ENCODE results near the gene PUSL1. TPM values are rescaled to one million over a fixed set of nuclear protein-coding genes. Genes with fewer than 3 reads are reported as not detected.

Gene PUSL1
- total RNA-seq, 2 experiments from 2014 or later: 31.3 to 57.1 TPM

DNA sequence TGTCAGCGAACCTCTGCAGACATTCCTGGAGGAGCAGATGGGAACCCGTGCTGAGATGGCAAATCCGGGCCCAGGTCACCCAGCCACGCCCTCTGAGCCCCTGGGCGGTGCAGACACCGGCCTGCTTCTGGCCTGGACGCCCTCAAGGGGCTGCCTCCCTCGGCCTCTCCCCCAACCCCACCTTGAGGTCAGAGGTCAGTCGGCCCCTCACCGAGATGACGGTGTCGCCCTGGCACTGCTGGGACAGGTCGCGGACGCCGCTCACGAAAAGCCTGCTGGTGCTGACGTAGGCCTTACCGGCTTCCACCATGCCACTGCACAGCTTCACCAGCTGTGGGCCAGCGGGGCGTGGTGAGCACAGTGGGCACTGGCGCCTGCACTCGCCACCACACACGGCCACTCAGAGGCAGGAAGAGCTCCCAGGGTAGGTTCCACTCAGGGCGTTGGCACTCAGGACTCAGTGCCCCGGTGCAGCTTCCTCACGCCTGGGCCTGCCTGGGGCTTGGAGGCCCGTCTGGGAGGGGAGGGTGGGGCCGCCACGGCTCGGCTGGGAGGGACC is 5.4 kb upstream of the PUSL1 start:
- intact Hi-C loops (cut with micrococcal nuclease; ENCODE audit: unreplicated experiment): no loop called here
- no peaks in the 10 kb centered on the region for H3K79me2 ChIP-seq (ENCODE audit: insufficient read depth, low read depth, low read length)
- H3K4me1 ChIP-seq (ENCODE audit: insufficient read depth, low read length, poor library complexity, severe bottlenecking): peaks cover 25% of the 10 kb centered on the region
- no peak overlapping the region for H3K4me3 ChIP-seq (ENCODE audit: low read depth, low read length, poor library complexity, severe bottlenecking)
- no peaks in the 10 kb centered on the region for H3K36me3 ChIP-seq (ENCODE audit: insufficient read depth, low read length)
- no peak for DNase-seq (ENCODE audit: low spot score)
- no peak overlapping the region for H3K27ac ChIP-seq (ENCODE audit: low read depth, low read length, poor library complexity, severe bottlenecking)
- BruUV-seq (replicated peaks): no TSS peak
- H4K20me1 ChIP-seq (ENCODE audit: insufficient read depth, low read length): no peaks in the 10 kb centered on the region
- no peak overlapping the region for H3K4me2 ChIP-seq (ENCODE audit: low read length)
- POLR2A ChIA-PET: interaction anchor here (0.7 kb wide), 1 partner anchor 21 kb away, joined by 3 read pairs; no protein-coding TSS in a partner anchor
- H3K9me2 ChIP-seq (ENCODE audit: insufficient read depth, low read length): no peaks in the 10 kb centered on the region
- CTCF ChIA-PET (ENCODE audit: unreplicated experiment): interaction anchor here (0.5 kb wide), 1 partner anchor 1121 kb away, joined by 3 read pairs; no protein-coding TSS in a partner anchor
- H2AFZ ChIP-seq (ENCODE audit: low read length): no peak overlapping the region
- no peaks in the 10 kb centered on the region for H3K9me3 ChIP-seq (ENCODE audit: low read length)
- TF ChIP-seq EZH2phosphoT487 (IDR thresholded peaks at IDR 0.05; ENCODE audit: borderline replicate concordance, low read depth, low read length): no peak
- TF ChIP-seq, protein P1, sequence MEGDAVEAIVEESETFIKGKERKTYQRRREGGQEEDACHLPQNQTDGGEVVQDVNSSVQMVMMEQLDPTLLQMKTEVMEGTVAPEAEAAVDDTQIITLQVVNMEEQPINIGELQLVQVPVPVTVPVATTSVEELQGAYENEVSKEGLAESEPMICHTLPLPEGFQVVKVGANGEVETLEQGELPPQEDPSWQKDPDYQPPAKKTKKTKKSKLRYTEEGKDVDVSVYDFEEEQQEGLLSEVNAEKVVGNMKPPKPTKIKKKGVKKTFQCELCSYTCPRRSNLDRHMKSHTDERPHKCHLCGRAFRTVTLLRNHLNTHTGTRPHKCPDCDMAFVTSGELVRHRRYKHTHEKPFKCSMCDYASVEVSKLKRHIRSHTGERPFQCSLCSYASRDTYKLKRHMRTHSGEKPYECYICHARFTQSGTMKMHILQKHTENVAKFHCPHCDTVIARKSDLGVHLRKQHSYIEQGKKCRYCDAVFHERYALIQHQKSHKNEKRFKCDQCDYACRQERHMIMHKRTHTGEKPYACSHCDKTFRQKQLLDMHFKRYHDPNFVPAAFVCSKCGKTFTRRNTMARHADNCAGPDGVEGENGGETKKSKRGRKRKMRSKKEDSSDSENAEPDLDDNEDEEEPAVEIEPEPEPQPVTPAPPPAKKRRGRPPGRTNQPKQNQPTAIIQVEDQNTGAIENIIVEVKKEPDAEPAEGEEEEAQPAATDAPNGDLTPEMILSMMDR (conservative IDR thresholded peaks at IDR 0.05; ENCODE audit: low read length): no peak

DNA sequence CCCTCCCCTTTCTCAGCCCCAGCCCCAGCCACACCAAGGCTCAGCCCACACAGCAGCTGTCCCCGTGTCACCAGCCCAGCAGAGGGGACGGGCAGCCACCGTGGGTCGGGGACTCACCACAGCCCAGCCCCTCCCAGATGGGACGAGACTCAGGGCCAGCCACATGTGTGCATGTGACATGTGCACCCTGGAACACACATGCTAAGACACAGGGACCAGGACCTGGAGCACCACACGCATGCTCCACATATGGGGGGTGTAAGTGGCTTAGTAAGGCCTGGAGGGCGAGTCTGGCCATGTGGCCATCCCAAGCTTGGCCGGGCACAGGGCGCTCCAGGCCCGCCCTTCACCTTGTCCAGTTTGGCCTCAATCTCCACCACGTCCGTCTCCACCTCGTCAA is 4.7 kb upstream of the PUSL1 start:
- H3K9me2 ChIP-seq (ENCODE audit: insufficient read depth, low read length): no peaks in the 10 kb centered on the region
- H3K27ac ChIP-seq (ENCODE audit: low read depth, low read length, poor library complexity, severe bottlenecking): no peak overlapping the region
- H2AFZ ChIP-seq (ENCODE audit: low read length): no peak overlapping the region
- no peaks in the 10 kb centered on the region for H4K20me1 ChIP-seq (ENCODE audit: insufficient read depth, low read length)
- TF ChIP-seq EZH2phosphoT487 (IDR thresholded peaks at IDR 0.05; ENCODE audit: borderline replicate concordance, low read depth, low read length): no peak
- TF ChIP-seq, protein P1 (conservative IDR thresholded peaks at IDR 0.05; ENCODE audit: low read length): no peak
- ChIA-PET POLR2A (interaction anchor here (0.7 kb wide), 1 partner anchor 22 kb away, joined by 3 read pairs; no protein-coding TSS in a partner anchor), CTCF (ENCODE audit: unreplicated experiment) (no interaction called here)
- H3K4me1 ChIP-seq (ENCODE audit: insufficient read depth, low read length, poor library complexity, severe bottlenecking): peaks cover 25% of the 10 kb centered on the region
- no peaks in the 10 kb centered on the region for H3K36me3 ChIP-seq (ENCODE audit: insufficient read depth, low read length)
- no peaks in the 10 kb centered on the region for H3K9me3 ChIP-seq (ENCODE audit: low read length)
- H3K4me3 ChIP-seq (ENCODE audit: low read depth, low read length, poor library complexity, severe bottlenecking): no peak overlapping the region
- no peak for DNase-seq (ENCODE audit: low spot score)
- BruUV-seq (replicated peaks): no TSS peak
- intact Hi-C loops (cut with micrococcal nuclease; ENCODE audit: unreplicated experiment): no loop called here
- H3K4me2 ChIP-seq (ENCODE audit: low read length): no peak overlapping the region
- H3K79me2 ChIP-seq (ENCODE audit: insufficient read depth, low read depth, low read length): no peaks in the 10 kb centered on the region
